Pancreas (tissue), 10 donors: Measurements from ENCODE around the gene SREBF1. TPM values are rescaled to one million over a fixed set of nuclear protein-coding genes. Genes with fewer than 3 reads are reported as not detected.

Source experiments
- ATAC-seq, 4 donors: fragments of 200-7000 bp; cut with Tn5 transposase; one replicate each; pipeline versions ENCODE4 v1.8.0 to v1.9.1; 2020; ENCODE audit warnings: mild to moderate bottlenecking in 4 of 4, moderate library complexity in 4 of 4
- DNase-seq, 6 donors: peaks; one replicate each; pipeline ENCODE4 v3.0.0-alpha.2; 2020
- FAIRE-seq: peaks from 2 replicates; lab custom pipeline; 2012; peaks lifted over from hg19 to GRCh38; lab: Jason Lieb, UNC
- H3K27ac ChIP-seq, 4 donors: fragments of 200-600 bp; sonication (generic); 1 replicate in 3 of 4; 2 replicates in 1 of 4; pipeline versions ENCODE4 v1.5.0 to v1.8.0; 2020
- H3K27me3 ChIP-seq, 4 donors: fragments of 200-600 bp; one replicate each; pipeline ENCODE4 v1.8.0; 2021
- H3K36me3 ChIP-seq, 3 donors: fragments of 200-600 bp; sonication (generic) in 1 of 3; one replicate each; pipeline versions ENCODE4 v1.5.0 to v1.8.0; 2020 to 2021
- H3K4me1 ChIP-seq, 3 donors: fragments of 200-600 bp; one replicate each; pipeline ENCODE4 v1.8.0; 2021
- H3K4me3 ChIP-seq, 4 donors: fragments of 200-600 bp; sonication (generic) in 2 of 4; one replicate each; pipeline versions ENCODE4 v1.5.0 to v1.8.0; 2020 to 2021
- H3K9me3 ChIP-seq, 4 donors: fragments of 200-600 bp; one replicate each; pipeline ENCODE4 v1.8.0; 2021
- CTCF ChIP-seq, 4 donors: fragments of 200-600 bp; sonication (generic) in 3 of 4; IDR thresholded peaks; one replicate each; pipeline versions ENCODE4 v1.5.0 to v1.8.0; 2021; ENCODE audit warnings: antibody characterized with exemption in 4 of 4
- WGBS, 2 donors: extraction: QIAGEN DNeasy Blood & Tissue Kit; methylation state at CpG; one replicate each; pipeline ENCODE4 v1.1.7; 2013; 5-methylcytosine and 5-hydroxymethylcytosine counted together
- intact Hi-C, 3 donors: fragments of 100-400 bp; cut with DNase I; formaldehyde crosslinking; loops; one replicate each; pipeline versions ENCODE4 v1.11.1 to v1.14.2; 2022
- polyA plus RNA-seq, 2 donors: library from polyadenylated mRNA; stranded (reverse); fragments of 200-250 nt; gene quantifications; one replicate each; pipeline ENCODE4 v1.2.3, GENCODE V29; 2013
- total RNA-seq, 6 donors: library from RNA; stranded (reverse); fragmentation: NEBNext Ultra II Directional in 4 of 6; extraction: Animal tissue kit (Norgen Biotek cat#: 25700) in 4 of 6; gene quantifications; one replicate each; pipeline versions ENCODE4 v1.2.1 to v1.2.4, GENCODE V29; 2021 to 2023
- donor health status: healthy with polysubstance abuse.
- donor health status: DM: no; HTN: no; CAD: no; lungs with moderate emphysema.
- donor health status: DM: no; HTN: no; CAD: no.
- donor health status: control.
- donor health status: control.
- donor health status: Bipolar disorder and iron deficiency.
- donor health status: DM: yes; HTN: yes; CAD: no.
- donor health status: DM: no; HTN: no; CAD: no.
- donor health status: DM: no; HTN: no; CAD: no.
- donor health status: DM: yes; HTN: yes; CAD: no.

The SREBF1 gene
- total and polyA plus RNA-seq, 8 donors, result 12.0 to 77.5 (median 32.3) TPM

- ATAC-seq (no peak), FAIRE-seq (no peak), DNase-seq (peak in 1 of 6 donors; percentile 55)
- H3K27ac ChIP-seq, result peak overlapping the region in 1 of 4 donors; percentile 66
- no peaks in the 10 kb centered on the region for H3K27me3 ChIP-seq
- no peaks in the 10 kb centered on the region for H3K9me3 ChIP-seq
- H3K4me1 ChIP-seq, result peaks cover 17 to 27% (median 23%) of the 10 kb centered on the region in 3 donors
- intact Hi-C loops, result no loop called here
- H3K4me3 ChIP-seq, result peak overlapping the region in 1 of 4 donors; percentile 51
- no peaks in the 10 kb centered on the region for H3K36me3 ChIP-seq
- WGBS, 2 donors, result 72 to 76% methylated on average over 10 to 11 of the region's 11 CpGs
- TF ChIP-seq CTCF (IDR thresholded peaks at IDR 0.05), result no peak
Measured at GRCh38 chr17:17780922-17781590, 55.7 kb downstream of the SREBF1 start.

GRCh38 chr17:17779015-17779611, 57.7 kb downstream of the SREBF1 start:
- Histone ChIP-seq H3K9me3 (no peaks in the 10 kb centered on the region), H3K36me3 (no peaks in the 10 kb centered on the region), H3K4me1 (peaks cover 0 to 18% (median 3%) of the 10 kb centered on the region in 3 donors), H3K4me3 (no peak overlapping the region), H3K27ac (no peak overlapping the region), H3K27me3 (no peaks in the 10 kb centered on the region)
- 78 to 82% methylated on average over 16 of the region's 16 CpGs for WGBS, 2 donors
- DNase-seq, result peak in 1 of 6 donors; percentile 65
- no peak for TF ChIP-seq CTCF (IDR thresholded peaks at IDR 0.05)
- intact Hi-C loops, result no loop called here
- FAIRE-seq, result no peak
- no peak for ATAC-seq

- no peaks in the 10 kb centered on the region for H3K36me3 ChIP-seq
- 75 to 78% methylated on average over 8 of the region's 8 CpGs for WGBS, 2 donors
- H3K4me1 ChIP-seq, result peaks cover 0 to 12% (median 0%) of the 10 kb centered on the region in 3 donors
- no peak for FAIRE-seq
- intact Hi-C loops, result no loop called here
- no peaks in the 10 kb centered on the region for H3K27me3 ChIP-seq
- H3K4me3 ChIP-seq, result no peak overlapping the region
- TF ChIP-seq CTCF (IDR thresholded peaks at IDR 0.05), result no peak
- no peak overlapping the region for H3K27ac ChIP-seq
- no peak for DNase-seq
- no peaks in the 10 kb centered on the region for H3K9me3 ChIP-seq
- ATAC-seq, result no peak
Measured at GRCh38 chr17:17778308-17779014, 58.3 kb downstream of the SREBF1 start.

GRCh38 chr17:17776889-17777288, 59.9 kb downstream of the SREBF1 start:
- no peak overlapping the region for H3K4me3 ChIP-seq
- FAIRE-seq (no peak), ATAC-seq (no peak), DNase-seq (no peak)
- H3K27ac ChIP-seq, result no peak overlapping the region
- TF ChIP-seq CTCF (IDR thresholded peaks at IDR 0.05), result no peak
- no peaks in the 10 kb centered on the region for H3K36me3 ChIP-seq
- H3K27me3 ChIP-seq, result no peaks in the 10 kb centered on the region
- H3K4me1 ChIP-seq, result peaks cover 0 to 12% (median 0%) of the 10 kb centered on the region in 3 donors
- intact Hi-C loops, result no loop called here
- 74 to 78% methylated on average over 3 of the region's 3 CpGs for WGBS, 2 donors
- no peaks in the 10 kb centered on the region for H3K9me3 ChIP-seq
